Vagina (tissue), 2 donors: ENCODE data around the gene ZBTB33.

ENCODE experiments used
- CTCF ChIP-seq, 3 experiments: fragments of 450-650 bp in 2 of 3; fragments of 200-600 bp in 1 of 3; sonication (generic) in 1 of 3; IDR thresholded peaks; one replicate each; pipeline ENCODE4 v1.5.1; 2017 to 2019; ENCODE audit warnings: antibody characterized with exemption in 3 of 3, mild to moderate bottlenecking in 2 of 3, moderate library complexity in 2 of 3
- POLR2A ChIP-seq, 2 donors: fragments of 450-650 bp; IDR thresholded peaks; one replicate each; pipeline ENCODE4 v1.6.1; 2017; ENCODE audit warnings: antibody characterized with exemption in 2 of 2, mild to moderate bottlenecking in 2 of 2, moderate library complexity in 2 of 2
- POLR2AphosphoS5 ChIP-seq, 2 donors: sonication (generic); formaldehyde crosslinking; IDR thresholded peaks; one replicate each; pipeline ENCODE4 v1.9.0; 2017; ENCODE audit warnings: antibody characterized with exemption in 2 of 2, mild to moderate bottlenecking in 2 of 2, low read depth in 1 of 2; ENCODE audit not compliant: insufficient read depth in 1 of 2

- TF ChIP-seq CTCF (IDR thresholded peaks at IDR 0.05): no peak
- TF ChIP-seq POLR2A (IDR thresholded peaks at IDR 0.05): no peak
- no peak for TF ChIP-seq POLR2AphosphoS5 (IDR thresholded peaks at IDR 0.05; ENCODE audit: insufficient read depth in 1 of 2, low read depth in 1 of 2)
Observed at GRCh38 chrX:120304256-120304655, 53.6 kb downstream of the ZBTB33 start.
